ENCODE data around the gene MAST4.
A peak's percentile ranks its signal among the peaks of the same experiment; 100 is the strongest.

The MAST4 gene

GRCh38 chr5:67085616-67086015 is 489.4 kb downstream of the MAST4 start:
- H3K4me3 ChIP-seq (ENCODE audit: low read depth, low read length) = no peak overlapping the region
- no peaks in the 10 kb centered on the region for H3K9me3 ChIP-seq (ENCODE audit: control insufficient read depth, insufficient read depth, low read length)
- H3K36me3 ChIP-seq (ENCODE audit: control insufficient read depth, insufficient read depth, low read length) = no peaks in the 10 kb centered on the region
- no peak overlapping the region for H3K9ac ChIP-seq (ENCODE audit: low read depth, low read length)
- H3K4me1 ChIP-seq (ENCODE audit: control insufficient read depth, insufficient read depth, low read length) = no peaks in the 10 kb centered on the region
- H3K27me3 ChIP-seq (ENCODE audit: control insufficient read depth, insufficient read depth, low read length) = no peaks in the 10 kb centered on the region

- no peaks in the 10 kb centered on the region for H3K36me3 ChIP-seq (ENCODE audit: control insufficient read depth, insufficient read depth, low read length)
- peaks cover 10% of the 10 kb centered on the region for H3K4me1 ChIP-seq (ENCODE audit: control insufficient read depth, insufficient read depth, low read length)
- H3K9me3 ChIP-seq (ENCODE audit: control insufficient read depth, insufficient read depth, low read length) = no peaks in the 10 kb centered on the region
- H3K4me3 ChIP-seq (ENCODE audit: low read depth, low read length) = no peak overlapping the region
- no peak overlapping the region for H3K9ac ChIP-seq (ENCODE audit: low read depth, low read length)
- H3K27me3 ChIP-seq (ENCODE audit: control insufficient read depth, insufficient read depth, low read length) = no peaks in the 10 kb centered on the region
Measured at GRCh38 chr5:67089200-67089725, 493.1 kb downstream of the MAST4 start.

GRCh38 chr5:67090040-67090439 is 493.8 kb downstream of the MAST4 start:
- H3K36me3 ChIP-seq (ENCODE audit: control insufficient read depth, insufficient read depth, low read length) = no peaks in the 10 kb centered on the region
- H3K9ac ChIP-seq (ENCODE audit: low read depth, low read length) = no peak overlapping the region
- H3K27me3 ChIP-seq (ENCODE audit: control insufficient read depth, insufficient read depth, low read length) = no peaks in the 10 kb centered on the region
- peaks cover 18% of the 10 kb centered on the region for H3K4me1 ChIP-seq (ENCODE audit: control insufficient read depth, insufficient read depth, low read length)
- no peak overlapping the region for H3K4me3 ChIP-seq (ENCODE audit: low read depth, low read length)
- no peaks in the 10 kb centered on the region for H3K9me3 ChIP-seq (ENCODE audit: control insufficient read depth, insufficient read depth, low read length)

GRCh38 chr5:67090593-67090992 is 494.4 kb downstream of the MAST4 start:
- Histone ChIP-seq H3K4me3 (ENCODE audit: low read depth, low read length) (no peak overlapping the region), H3K27me3 (ENCODE audit: control insufficient read depth, insufficient read depth, low read length) (no peaks in the 10 kb centered on the region), H3K36me3 (ENCODE audit: control insufficient read depth, insufficient read depth, low read length) (no peaks in the 10 kb centered on the region), H3K4me1 (ENCODE audit: control insufficient read depth, insufficient read depth, low read length) (peaks cover 23% of the 10 kb centered on the region), H3K9ac (ENCODE audit: low read depth, low read length) (no peak overlapping the region), H3K9me3 (ENCODE audit: control insufficient read depth, insufficient read depth, low read length) (no peaks in the 10 kb centered on the region)

GRCh38 chr5:67092535-67092934 is 496.3 kb downstream of the MAST4 start:
- H3K36me3 ChIP-seq (ENCODE audit: control insufficient read depth, insufficient read depth, low read length) = no peaks in the 10 kb centered on the region
- no peaks in the 10 kb centered on the region for H3K27me3 ChIP-seq (ENCODE audit: control insufficient read depth, insufficient read depth, low read length)
- peaks cover 23% of the 10 kb centered on the region for H3K4me1 ChIP-seq (ENCODE audit: control insufficient read depth, insufficient read depth, low read length)
- no peaks in the 10 kb centered on the region for H3K9me3 ChIP-seq (ENCODE audit: control insufficient read depth, insufficient read depth, low read length)
- no peak overlapping the region for H3K9ac ChIP-seq (ENCODE audit: low read depth, low read length)
- H3K4me3 ChIP-seq (ENCODE audit: low read depth, low read length) = no peak overlapping the region

- H3K4me3 ChIP-seq (ENCODE audit: low read depth, low read length) = no peak overlapping the region
- no peaks in the 10 kb centered on the region for H3K27me3 ChIP-seq (ENCODE audit: control insufficient read depth, insufficient read depth, low read length)
- H3K4me1 ChIP-seq (ENCODE audit: control insufficient read depth, insufficient read depth, low read length) = peaks cover 23% of the 10 kb centered on the region
- no peak overlapping the region for H3K9ac ChIP-seq (ENCODE audit: low read depth, low read length)
- no peaks in the 10 kb centered on the region for H3K36me3 ChIP-seq (ENCODE audit: control insufficient read depth, insufficient read depth, low read length)
- no peaks in the 10 kb centered on the region for H3K9me3 ChIP-seq (ENCODE audit: control insufficient read depth, insufficient read depth, low read length)
Measured at GRCh38 chr5:67093279-67093678, 497.1 kb downstream of the MAST4 start.

- Histone ChIP-seq H3K4me1 (ENCODE audit: control insufficient read depth, insufficient read depth, low read length) (peaks cover 23% of the 10 kb centered on the region), H3K27me3 (ENCODE audit: control insufficient read depth, insufficient read depth, low read length) (no peaks in the 10 kb centered on the region), H3K9me3 (ENCODE audit: control insufficient read depth, insufficient read depth, low read length) (no peaks in the 10 kb centered on the region), H3K9ac (ENCODE audit: low read depth, low read length) (peak overlapping the region; percentile 29), H3K36me3 (ENCODE audit: control insufficient read depth, insufficient read depth, low read length) (no peaks in the 10 kb centered on the region), H3K4me3 (ENCODE audit: low read depth, low read length) (no peak overlapping the region)
Measured at GRCh38 chr5:67094476-67095300, 498.5 kb downstream of the MAST4 start.

GRCh38 chr5:67095346-67096171 is 499.4 kb downstream of the MAST4 start:
- Histone ChIP-seq H3K4me1 (ENCODE audit: control insufficient read depth, insufficient read depth, low read length) (peaks cover 23% of the 10 kb centered on the region), H3K4me3 (ENCODE audit: low read depth, low read length) (no peak overlapping the region), H3K9ac (ENCODE audit: low read depth, low read length) (no peak overlapping the region), H3K9me3 (ENCODE audit: control insufficient read depth, insufficient read depth, low read length) (no peaks in the 10 kb centered on the region), H3K36me3 (ENCODE audit: control insufficient read depth, insufficient read depth, low read length) (no peaks in the 10 kb centered on the region), H3K27me3 (ENCODE audit: control insufficient read depth, insufficient read depth, low read length) (no peaks in the 10 kb centered on the region)

GRCh38 chr5:67098656-67099055 is 502.5 kb downstream of the MAST4 start:
- no peaks in the 10 kb centered on the region for H3K9me3 ChIP-seq (ENCODE audit: control insufficient read depth, insufficient read depth, low read length)
- H3K27me3 ChIP-seq (ENCODE audit: control insufficient read depth, insufficient read depth, low read length) = no peaks in the 10 kb centered on the region
- no peak overlapping the region for H3K4me3 ChIP-seq (ENCODE audit: low read depth, low read length)
- no peaks in the 10 kb centered on the region for H3K36me3 ChIP-seq (ENCODE audit: control insufficient read depth, insufficient read depth, low read length)
- H3K9ac ChIP-seq (ENCODE audit: low read depth, low read length) = no peak overlapping the region
- H3K4me1 ChIP-seq (ENCODE audit: control insufficient read depth, insufficient read depth, low read length) = peaks cover 16% of the 10 kb centered on the region

- Histone ChIP-seq H3K9ac (ENCODE audit: low read depth, low read length) (no peak overlapping the region), H3K9me3 (ENCODE audit: control insufficient read depth, insufficient read depth, low read length) (no peaks in the 10 kb centered on the region), H3K27me3 (ENCODE audit: control insufficient read depth, insufficient read depth, low read length) (no peaks in the 10 kb centered on the region), H3K36me3 (ENCODE audit: control insufficient read depth, insufficient read depth, low read length) (no peaks in the 10 kb centered on the region), H3K4me1 (ENCODE audit: control insufficient read depth, insufficient read depth, low read length) (peaks cover 2% of the 10 kb centered on the region), H3K4me3 (ENCODE audit: low read depth, low read length) (no peak overlapping the region)
Measured at GRCh38 chr5:67100301-67100700, 504.1 kb downstream of the MAST4 start.

- H3K9ac ChIP-seq (ENCODE audit: low read depth, low read length) = no peak overlapping the region
- H3K36me3 ChIP-seq (ENCODE audit: control insufficient read depth, insufficient read depth, low read length) = no peaks in the 10 kb centered on the region
- no peaks in the 10 kb centered on the region for H3K27me3 ChIP-seq (ENCODE audit: control insufficient read depth, insufficient read depth, low read length)
- no peak overlapping the region for H3K4me3 ChIP-seq (ENCODE audit: low read depth, low read length)
- no peaks in the 10 kb centered on the region for H3K4me1 ChIP-seq (ENCODE audit: control insufficient read depth, insufficient read depth, low read length)
- no peaks in the 10 kb centered on the region for H3K9me3 ChIP-seq (ENCODE audit: control insufficient read depth, insufficient read depth, low read length)
Measured at GRCh38 chr5:67102708-67103107, 506.5 kb downstream of the MAST4 start.
